GM12878 (cell line): ENCODE data around the gene CHURC1. TPM values are rescaled to one million over a fixed set of nuclear protein-coding genes. Genes with fewer than 3 reads are reported as not detected.

Source experiments
- CHD4 ChIP-seq: fragments of 200-600 bp; sonication (generic); IDR thresholded peaks from 2 replicates; pipeline ENCODE4 v1.6.1; 2016; ENCODE audit warnings: mild to moderate bottlenecking
- WRNIP1 ChIP-seq: IDR thresholded peaks from 2 replicates; pipeline ENCODE4 v1.6.1; 2011; ENCODE audit warnings: low read depth, low read length, improper control_type of control experiment, borderline replicate concordance
- polyA plus RNA-seq, 11 experiments: library from polyadenylated mRNA; depleted of rRNA in 4 of 11; unstranded in 6 of 11; stranded (reverse) in 5 of 11; fragments of >200 nt; fragmentation: Nextera tagmentation in 4 of 11; fragmentation: Illumina TruSeq in 1 of 11; extraction: Ambion mirVana in 4 of 11; extraction: Trizol in 1 of 11; gene quantifications; 1 replicate in 1 of 11; 2 replicates in 10 of 11; pipeline versions ENCODE4 v1.2.1 to v1.2.3, GENCODE V29; 2011 to 2016; ENCODE audit warnings: inconsistent platforms in 2 of 11, missing spikeins in 2 of 11, low read depth in 1 of 11
- total RNA-seq, 4 experiments: library from RNA; depleted of rRNA in 3 of 4; stranded (reverse); fragments of >200 nt in 3 of 4; fragmentation: Illumina TruSeq in 1 of 4; extraction: Trizol in 1 of 4; gene quantifications; 2 replicates each; pipeline versions ENCODE4 v1.2.1 to v1.2.3, GENCODE V29; 2013 to 2021
- TF ChIP-seq, protein P1 (sequence below): IDR thresholded peaks from 2 replicates; pipeline ENCODE4 v1.6.1; 2012; ENCODE audit warnings: improper control_type of control experiment, low read depth, low read length; ENCODE audit not compliant: insufficient replicate concordance
- TF ChIP-seq, protein P2 (sequence below): fragments of 450-650 bp; IDR thresholded peaks from 2 replicates; pipeline ENCODE4 v1.6.1; 2016; ENCODE audit warnings: mild to moderate bottlenecking, moderate library complexity, borderline replicate concordance
- TF ChIP-seq, protein P3 (sequence below): fragments of 450-650 bp; IDR thresholded peaks from 2 replicates; pipeline ENCODE4 v1.6.1; 2017; ENCODE audit warnings: mild to moderate bottlenecking

Gene CHURC1
- total and polyA plus RNA-seq, 10 of the 15 experiments (the other 5 are each of a cell fraction or from before 2014, with no cell fraction given): 41.0 to 421 (median 140) TPM

DNA sequence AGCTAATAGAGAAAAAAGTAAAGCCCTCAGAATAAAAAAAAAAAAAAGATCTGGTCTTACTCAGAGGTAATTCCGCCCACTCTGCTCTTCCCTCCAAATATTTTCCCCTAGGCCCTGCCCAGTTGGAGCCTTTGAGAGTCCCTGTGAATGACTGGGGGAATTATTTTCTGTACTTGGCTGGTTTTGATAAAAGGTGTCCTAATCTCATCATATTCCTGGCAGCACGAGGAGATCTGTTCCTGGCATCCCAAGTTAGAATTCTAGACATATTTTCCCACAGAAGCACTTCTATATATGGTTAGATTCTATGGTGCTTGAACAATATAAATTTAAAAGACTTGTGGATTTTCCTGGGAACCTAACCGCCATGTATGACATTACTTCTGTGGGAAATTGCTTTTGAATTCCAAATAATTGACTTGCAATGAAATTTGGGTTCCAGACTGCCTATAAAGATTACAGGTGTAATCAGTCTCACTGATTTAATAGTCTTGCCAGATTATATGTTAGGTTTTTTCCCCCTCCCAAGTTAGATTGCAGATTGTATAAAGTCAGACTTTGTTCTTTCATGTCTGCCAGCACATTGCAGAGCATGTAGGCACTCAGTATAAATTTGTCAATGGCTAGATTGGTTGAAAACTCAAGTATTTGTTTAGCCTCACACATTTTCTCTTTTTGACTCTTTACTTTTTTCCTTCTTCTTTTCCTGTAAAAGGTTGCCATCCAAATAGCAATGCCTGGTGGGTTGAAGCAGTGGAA, 16.0 kb downstream of the CHURC1 start (continued):
- TF ChIP-seq, protein P1, sequence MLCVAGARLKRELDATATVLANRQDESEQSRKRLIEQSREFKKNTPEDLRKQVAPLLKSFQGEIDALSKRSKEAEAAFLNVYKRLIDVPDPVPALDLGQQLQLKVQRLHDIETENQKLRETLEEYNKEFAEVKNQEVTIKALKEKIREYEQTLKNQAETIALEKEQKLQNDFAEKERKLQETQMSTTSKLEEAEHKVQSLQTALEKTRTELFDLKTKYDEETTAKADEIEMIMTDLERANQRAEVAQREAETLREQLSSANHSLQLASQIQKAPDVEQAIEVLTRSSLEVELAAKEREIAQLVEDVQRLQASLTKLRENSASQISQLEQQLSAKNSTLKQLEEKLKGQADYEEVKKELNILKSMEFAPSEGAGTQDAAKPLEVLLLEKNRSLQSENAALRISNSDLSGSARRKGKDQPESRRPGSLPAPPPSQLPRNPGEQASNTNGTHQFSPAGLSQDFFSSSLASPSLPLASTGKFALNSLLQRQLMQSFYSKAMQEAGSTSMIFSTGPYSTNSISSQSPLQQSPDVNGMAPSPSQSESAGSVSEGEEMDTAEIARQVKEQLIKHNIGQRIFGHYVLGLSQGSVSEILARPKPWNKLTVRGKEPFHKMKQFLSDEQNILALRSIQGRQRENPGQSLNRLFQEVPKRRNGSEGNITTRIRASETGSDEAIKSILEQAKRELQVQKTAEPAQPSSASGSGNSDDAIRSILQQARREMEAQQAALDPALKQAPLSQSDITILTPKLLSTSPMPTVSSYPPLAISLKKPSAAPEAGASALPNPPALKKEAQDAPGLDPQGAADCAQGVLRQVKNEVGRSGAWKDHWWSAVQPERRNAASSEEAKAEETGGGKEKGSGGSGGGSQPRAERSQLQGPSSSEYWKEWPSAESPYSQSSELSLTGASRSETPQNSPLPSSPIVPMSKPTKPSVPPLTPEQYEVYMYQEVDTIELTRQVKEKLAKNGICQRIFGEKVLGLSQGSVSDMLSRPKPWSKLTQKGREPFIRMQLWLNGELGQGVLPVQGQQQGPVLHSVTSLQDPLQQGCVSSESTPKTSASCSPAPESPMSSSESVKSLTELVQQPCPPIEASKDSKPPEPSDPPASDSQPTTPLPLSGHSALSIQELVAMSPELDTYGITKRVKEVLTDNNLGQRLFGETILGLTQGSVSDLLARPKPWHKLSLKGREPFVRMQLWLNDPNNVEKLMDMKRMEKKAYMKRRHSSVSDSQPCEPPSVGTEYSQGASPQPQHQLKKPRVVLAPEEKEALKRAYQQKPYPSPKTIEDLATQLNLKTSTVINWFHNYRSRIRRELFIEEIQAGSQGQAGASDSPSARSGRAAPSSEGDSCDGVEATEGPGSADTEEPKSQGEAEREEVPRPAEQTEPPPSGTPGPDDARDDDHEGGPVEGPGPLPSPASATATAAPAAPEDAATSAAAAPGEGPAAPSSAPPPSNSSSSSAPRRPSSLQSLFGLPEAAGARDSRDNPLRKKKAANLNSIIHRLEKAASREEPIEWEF: no peak
- TF ChIP-seq, protein P2, sequence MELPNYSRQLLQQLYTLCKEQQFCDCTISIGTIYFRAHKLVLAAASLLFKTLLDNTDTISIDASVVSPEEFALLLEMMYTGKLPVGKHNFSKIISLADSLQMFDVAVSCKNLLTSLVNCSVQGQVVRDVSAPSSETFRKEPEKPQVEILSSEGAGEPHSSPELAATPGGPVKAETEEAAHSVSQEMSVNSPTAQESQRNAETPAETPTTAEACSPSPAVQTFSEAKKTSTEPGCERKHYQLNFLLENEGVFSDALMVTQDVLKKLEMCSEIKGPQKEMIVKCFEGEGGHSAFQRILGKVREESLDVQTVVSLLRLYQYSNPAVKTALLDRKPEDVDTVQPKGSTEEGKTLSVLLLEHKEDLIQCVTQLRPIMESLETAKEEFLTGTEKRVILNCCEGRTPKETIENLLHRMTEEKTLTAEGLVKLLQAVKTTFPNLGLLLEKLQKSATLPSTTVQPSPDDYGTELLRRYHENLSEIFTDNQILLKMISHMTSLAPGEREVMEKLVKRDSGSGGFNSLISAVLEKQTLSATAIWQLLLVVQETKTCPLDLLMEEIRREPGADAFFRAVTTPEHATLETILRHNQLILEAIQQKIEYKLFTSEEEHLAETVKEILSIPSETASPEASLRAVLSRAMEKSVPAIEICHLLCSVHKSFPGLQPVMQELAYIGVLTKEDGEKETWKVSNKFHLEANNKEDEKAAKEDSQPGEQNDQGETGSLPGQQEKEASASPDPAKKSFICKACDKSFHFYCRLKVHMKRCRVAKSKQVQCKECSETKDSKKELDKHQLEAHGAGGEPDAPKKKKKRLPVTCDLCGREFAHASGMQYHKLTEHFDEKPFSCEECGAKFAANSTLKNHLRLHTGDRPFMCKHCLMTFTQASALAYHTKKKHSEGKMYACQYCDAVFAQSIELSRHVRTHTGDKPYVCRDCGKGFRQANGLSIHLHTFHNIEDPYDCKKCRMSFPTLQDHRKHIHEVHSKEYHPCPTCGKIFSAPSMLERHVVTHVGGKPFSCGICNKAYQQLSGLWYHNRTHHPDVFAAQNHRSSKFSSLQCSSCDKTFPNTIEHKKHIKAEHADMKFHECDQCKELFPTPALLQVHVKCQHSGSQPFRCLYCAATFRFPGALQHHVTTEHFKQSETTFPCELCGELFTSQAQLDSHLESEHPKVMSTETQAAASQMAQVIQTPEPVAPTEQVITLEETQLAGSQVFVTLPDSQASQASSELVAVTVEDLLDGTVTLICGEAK: no peak
- no peak for TF ChIP-seq WRNIP1
- TF ChIP-seq, protein P3, sequence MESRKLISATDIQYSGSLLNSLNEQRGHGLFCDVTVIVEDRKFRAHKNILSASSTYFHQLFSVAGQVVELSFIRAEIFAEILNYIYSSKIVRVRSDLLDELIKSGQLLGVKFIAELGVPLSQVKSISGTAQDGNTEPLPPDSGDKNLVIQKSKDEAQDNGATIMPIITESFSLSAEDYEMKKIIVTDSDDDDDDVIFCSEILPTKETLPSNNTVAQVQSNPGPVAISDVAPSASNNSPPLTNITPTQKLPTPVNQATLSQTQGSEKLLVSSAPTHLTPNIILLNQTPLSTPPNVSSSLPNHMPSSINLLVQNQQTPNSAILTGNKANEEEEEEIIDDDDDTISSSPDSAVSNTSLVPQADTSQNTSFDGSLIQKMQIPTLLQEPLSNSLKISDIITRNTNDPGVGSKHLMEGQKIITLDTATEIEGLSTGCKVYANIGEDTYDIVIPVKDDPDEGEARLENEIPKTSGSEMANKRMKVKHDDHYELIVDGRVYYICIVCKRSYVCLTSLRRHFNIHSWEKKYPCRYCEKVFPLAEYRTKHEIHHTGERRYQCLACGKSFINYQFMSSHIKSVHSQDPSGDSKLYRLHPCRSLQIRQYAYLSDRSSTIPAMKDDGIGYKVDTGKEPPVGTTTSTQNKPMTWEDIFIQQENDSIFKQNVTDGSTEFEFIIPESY: no peak
- no peak for TF ChIP-seq CHD4
- TF ChIP-seq, all 136 proteins: peak for 0
